Transverse colon (tissue), 4 donors: ENCODE results near the gene SMIM17.

Experiments
- EP300 ChIP-seq: sonication (generic); formaldehyde crosslinking; IDR thresholded peaks from one replicate; pipeline ENCODE4 v1.6.1; 2017; ENCODE audit warnings: antibody characterized with exemption, low read depth
- POLR2A ChIP-seq: fragments of 450-650 bp; IDR thresholded peaks from one replicate; pipeline ENCODE4 v1.6.1; 2016; ENCODE audit warnings: antibody characterized with exemption, mild to moderate bottlenecking, moderate library complexity
- POLR2AphosphoS5 ChIP-seq, 3 donors: sonication (generic); formaldehyde crosslinking; IDR thresholded peaks; one replicate each; pipeline ENCODE4 v1.6.1; 2016; ENCODE audit warnings: antibody characterized with exemption in 3 of 3
- TF ChIP-seq, protein P1 (sequence below), 5 experiments: fragments of 200-600 bp in 3 of 5; fragments of 450-650 bp in 2 of 5; sonication (generic) in 3 of 5; IDR thresholded peaks; 1 replicate in 2 of 5; 2 replicates in 3 of 5; pipeline ENCODE4 v1.5.1; 2016 to 2017; ENCODE audit warnings: antibody characterized with exemption in 5 of 5, inconsistent platforms in 3 of 5, mild to moderate bottlenecking in 2 of 5, moderate library complexity in 1 of 5

DNA sequence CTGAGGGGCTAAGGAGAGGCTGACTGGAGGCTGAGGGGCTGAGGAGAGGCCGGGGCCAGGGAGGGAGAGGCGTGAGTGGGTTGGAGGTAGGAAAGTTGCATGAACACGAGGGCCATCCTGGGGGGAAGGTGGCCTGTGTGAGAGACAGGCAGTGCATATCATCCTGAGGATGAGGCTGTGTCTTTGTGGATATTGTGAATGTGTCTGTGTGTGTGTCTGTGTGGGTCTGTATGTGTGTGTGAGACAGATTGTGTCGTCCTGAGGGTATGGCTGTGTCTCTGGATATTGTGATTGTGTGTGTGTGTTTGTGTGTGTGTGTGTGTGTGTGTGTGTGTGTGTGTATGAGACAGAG is 47.4 kb upstream of the SMIM17 start:
- TF ChIP-seq POLR2AphosphoS5 (IDR thresholded peaks at IDR 0.05) (no peak), POLR2A (no peak), EP300 (no peak)
- TF ChIP-seq, protein P1, sequence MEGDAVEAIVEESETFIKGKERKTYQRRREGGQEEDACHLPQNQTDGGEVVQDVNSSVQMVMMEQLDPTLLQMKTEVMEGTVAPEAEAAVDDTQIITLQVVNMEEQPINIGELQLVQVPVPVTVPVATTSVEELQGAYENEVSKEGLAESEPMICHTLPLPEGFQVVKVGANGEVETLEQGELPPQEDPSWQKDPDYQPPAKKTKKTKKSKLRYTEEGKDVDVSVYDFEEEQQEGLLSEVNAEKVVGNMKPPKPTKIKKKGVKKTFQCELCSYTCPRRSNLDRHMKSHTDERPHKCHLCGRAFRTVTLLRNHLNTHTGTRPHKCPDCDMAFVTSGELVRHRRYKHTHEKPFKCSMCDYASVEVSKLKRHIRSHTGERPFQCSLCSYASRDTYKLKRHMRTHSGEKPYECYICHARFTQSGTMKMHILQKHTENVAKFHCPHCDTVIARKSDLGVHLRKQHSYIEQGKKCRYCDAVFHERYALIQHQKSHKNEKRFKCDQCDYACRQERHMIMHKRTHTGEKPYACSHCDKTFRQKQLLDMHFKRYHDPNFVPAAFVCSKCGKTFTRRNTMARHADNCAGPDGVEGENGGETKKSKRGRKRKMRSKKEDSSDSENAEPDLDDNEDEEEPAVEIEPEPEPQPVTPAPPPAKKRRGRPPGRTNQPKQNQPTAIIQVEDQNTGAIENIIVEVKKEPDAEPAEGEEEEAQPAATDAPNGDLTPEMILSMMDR (IDR thresholded peaks at IDR 0.05): no peak
